Measurements from ENCODE around the gene KRT79.
"Not testable (repeated sequence)": the region's sequence is repeated elsewhere in the genome, so short reads cannot be mapped to it uniquely, and the experiment has no call there.

KRT79 gene

DNA sequence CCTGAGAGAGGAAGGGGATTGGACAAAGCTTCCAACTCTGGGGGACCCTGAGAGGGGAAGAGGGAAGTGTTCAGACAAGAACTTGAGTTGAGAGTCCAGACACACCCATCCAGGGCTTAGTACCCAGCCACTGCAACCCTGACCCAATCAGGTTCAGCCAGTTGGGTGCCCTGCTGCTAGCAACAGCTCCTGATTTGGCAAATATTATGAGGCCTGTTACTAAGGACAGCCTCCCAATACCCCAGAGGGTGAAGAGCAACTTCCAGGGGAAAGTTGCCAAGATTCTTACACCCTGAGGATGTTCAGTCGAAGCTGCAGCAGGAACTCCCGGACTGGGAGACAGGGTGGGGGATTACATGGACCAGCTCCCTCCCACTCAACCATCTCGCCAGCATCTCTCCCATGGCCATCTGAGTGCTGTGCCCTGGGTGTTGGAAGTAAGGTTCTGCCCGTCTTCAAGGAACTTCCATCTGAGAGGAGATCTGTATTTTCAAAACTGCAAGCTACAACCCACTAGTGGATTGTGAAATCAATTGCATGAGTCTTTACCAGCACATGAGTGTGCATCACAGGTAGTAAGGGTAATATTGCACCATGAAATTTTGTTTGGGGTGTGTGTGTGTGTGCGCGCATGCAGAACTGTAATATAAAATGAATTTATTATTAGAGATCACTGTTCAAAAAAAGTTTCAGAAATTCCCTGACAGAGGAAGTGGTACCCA, 26.2 kb upstream of the KRT79 start:
- no peak for DNase-seq (ENCODE audit: low spot score)

DNA sequence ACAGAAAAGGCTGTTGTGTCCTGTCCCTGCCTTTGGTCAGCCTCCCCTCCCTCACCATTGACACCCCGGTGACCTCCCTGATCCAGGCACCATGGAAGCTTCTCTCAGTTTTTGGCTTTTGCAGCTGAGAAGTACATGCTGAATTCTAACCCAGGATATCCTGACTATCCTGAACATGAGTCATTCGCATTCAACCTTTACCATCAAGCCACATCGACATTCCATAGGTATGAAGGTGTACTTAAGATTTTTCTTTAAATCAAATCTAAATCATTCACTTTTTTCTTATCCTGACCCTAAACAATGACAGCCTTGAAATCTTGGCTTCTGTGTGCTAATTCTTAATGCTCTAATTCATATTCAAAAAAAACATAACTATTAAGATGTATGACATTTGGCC, 23.4 kb upstream of the KRT79 start:
- no peak for DNase-seq (ENCODE audit: low spot score)

DNA sequence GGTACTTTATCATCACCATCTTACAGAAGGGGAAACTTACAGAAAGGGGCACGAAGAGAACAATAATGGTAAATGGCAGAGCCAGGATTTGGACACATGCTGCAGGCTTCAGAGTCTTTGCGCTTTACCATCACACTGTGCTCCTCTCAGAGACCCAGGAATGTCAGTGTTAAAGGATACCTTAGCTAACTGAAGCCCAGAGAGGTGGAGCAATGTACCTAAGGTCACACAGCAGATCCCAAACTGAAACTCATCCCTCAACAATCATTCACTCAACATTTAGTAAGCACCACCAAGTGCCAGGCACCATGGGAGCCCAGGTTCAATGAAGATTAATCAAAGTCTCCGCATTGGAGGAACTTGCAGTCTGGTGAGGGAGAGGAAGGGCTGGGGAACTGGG, 22.7 kb upstream of the KRT79 start:
- DNase-seq (ENCODE audit: low spot score) = no peak

DNA sequence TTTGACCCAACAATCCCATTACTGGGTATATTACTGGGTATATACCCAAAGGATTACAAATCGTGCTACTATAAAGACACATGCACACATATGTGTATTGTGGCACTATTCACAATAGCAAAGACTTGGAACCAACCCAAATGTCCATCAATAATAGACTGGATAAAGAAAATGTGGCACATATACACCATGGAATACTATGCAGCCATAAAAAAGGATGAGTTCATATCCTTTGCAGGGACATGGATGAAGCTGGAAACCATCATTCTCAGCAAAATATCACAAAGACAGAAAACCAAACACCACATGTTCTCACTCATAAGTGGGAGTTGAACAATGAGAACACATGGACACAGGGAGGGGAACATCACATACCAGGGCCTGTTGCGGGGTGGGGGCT, 22.0 kb upstream of the KRT79 start:
- not testable (repeated sequence) for DNase-seq (ENCODE audit: low spot score)

DNA sequence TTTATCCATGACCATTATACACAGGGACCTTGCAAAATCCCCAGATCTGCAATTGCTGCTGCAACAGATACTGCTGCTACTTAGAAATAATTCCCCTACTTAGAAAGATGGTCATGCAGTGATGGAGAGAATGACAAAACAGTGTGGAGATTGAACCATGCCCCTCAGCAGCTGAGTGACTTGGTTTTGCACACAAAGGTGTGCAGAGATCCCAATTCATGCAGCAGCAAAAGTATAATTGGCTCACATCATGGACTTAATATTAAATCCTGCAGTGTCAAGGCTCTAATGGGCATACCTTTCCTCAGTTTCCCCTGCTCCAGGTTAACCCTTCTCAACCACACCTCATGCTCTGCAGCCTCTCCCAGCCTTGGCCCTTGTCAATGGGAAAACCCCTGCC, 17.7 kb upstream of the KRT79 start:
- no peak for DNase-seq (ENCODE audit: low spot score)

- DNase-seq (ENCODE audit: low spot score) = no peak
Measured at GRCh38 chr12:52850681-52851080, 16.6 kb upstream of the KRT79 start.

GRCh38 chr12:52849511-52849910, 15.4 kb upstream of the KRT79 start:
- no peak for DNase-seq (ENCODE audit: low spot score)

GRCh38 chr12:52848661-52849255, 14.6 kb upstream of the KRT79 start, which contains the start of gene KRT78:
KRT78 (minus strand) TSS chr12:52848994; CDS start chr12:52848930, 64 bp downstream.
- no peak for DNase-seq (ENCODE audit: low spot score)

DNA sequence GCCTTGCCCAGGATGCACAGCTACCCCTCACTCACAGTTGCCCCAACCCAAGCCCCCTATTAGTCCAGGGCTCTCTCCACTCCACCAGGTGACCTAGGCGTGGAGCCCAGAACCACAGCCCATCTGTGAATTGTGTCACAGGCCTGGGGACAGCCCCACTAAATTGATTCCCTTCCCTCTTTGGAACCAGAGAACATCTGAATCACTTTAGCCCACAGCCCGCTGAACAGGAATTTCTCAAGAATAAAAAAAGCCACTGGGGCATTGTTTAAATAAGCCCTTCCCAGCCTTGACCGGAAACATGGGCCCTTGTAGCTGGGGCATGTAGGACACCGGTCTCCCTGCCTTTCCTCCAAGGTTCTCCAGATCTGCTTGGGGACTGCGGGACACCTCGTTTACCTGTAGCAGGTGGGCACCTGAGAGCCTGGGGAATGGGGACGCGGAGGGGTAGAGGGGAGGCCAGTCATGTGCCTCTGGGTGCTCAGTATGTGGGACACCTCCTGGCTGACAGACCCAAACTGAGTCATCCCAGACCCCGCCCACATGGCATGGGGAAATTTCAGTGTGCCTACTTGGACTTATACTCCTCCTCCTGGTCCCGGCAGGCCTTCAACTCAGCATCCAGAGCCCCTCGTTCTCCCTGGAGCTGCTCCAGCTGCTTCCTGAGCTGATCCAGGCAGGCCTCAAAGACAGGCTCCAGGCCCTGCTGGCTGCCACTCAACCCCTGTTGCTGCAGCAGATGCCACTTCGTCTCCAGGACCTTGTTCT, 13.4 kb upstream of the KRT79 start:
- peak; percentile 49 for DNase-seq (ENCODE audit: low spot score)

GRCh38 chr12:52846356-52846970, 12.4 kb upstream of the KRT79 start:
- DNase-seq (ENCODE audit: low spot score) = no peak

GRCh38 chr12:52845946-52846345, 11.8 kb upstream of the KRT79 start:
- no peak for DNase-seq (ENCODE audit: low spot score)

DNA sequence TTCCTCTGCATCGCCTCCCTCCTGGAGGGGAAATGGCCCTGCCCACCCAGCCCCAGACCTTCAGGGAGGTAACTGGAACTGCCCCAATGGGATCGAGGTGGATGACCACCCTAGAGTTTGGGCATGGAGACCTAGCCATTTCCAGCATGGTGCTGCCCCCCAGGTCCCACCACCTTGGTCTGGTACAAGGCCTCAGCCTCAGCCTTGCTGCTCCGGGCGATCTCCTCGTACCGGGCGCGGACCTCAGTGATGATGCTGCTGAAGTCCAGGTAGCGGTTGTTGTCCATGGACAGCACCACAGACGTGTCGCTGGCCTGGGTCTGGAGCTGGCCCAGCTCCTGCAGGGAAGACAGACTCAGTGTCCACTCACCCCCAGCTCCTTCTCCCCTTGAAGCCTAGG, 10.3 kb upstream of the KRT79 start:
- DNase-seq (ENCODE audit: low spot score) = no peak

- DNase-seq (ENCODE audit: low spot score) = no peak
Measured at GRCh38 chr12:52839436-52840105, 5.5 kb upstream of the KRT79 start.

DNA sequence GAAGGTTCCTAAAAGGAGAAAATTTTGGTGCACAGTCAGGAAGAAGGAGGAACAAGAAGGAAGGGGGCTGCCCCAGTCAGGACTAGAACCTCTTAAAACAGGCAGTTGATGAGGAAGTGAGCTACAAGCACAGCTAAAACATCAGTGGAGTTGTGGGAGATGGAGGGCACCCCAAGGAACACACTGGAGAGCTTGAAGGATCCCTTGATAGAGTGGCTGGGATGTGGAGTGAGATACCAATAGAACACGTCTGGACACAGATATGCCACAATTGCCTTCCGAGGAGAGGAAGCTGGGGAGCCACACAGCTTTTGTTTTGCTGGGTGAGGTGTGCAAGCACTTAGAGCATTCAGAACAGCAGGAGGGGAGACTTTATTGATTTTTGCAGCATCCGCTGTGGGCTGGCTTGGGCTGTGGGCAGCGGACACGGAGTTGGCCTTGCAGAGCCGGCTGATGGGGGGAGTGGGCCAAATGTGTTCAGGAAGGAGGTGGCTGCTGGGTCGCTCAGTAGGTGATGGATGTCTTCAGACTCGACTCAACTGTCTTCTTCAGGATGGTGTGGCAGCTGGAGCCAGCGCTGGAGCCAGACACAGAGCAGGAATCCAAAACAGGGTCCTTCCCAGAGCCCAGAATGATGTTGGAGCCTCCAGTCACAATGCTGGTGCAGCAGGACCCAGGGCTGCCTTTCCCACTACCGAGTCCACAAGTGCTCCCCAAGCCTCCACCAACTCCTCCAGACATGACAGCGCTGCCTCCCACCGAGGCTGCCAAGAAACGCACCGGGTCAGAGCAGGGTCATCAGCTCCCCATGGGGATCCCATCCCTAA, 4.7 kb upstream of the KRT79 start:
- no peak for DNase-seq (ENCODE audit: low spot score)

DNA sequence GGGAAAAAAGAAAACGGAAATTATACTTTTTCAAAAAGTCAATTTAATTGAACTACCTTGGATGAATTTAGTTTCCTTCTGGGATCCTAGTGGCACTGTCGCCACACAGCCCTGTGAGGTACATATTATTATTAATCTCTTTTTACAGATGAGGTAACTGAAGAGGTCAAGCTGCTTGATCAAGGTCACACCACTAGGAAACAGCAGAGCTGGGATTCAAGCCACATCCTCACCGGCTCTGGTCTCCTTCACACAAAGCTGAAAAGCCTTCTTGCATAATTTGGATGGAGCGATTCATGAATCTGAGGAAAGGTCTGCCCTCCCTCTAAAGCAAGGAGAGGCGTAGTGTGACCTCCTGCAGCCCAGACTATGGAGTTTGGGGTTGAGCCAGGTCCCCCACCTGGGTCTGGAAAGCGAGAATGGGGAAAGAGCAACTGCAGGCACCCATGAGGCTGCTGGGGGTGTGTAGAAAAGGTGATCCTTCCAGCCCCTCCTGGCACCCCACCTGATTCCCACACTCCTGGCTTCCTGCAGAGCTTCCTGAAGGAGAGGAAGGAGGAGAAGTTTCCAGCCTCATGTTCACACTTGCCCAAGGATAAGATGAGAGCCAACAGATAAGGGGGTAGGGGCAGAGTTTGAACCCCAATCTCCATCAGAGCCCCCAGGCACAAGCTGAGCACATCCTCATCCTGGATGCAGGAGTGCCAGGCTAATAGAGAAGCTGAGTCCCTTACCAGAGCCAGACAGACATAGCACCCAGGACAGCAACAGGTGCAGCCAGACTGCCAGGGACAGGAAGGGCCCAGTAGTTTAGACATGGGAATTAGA, 3.9 kb upstream of the KRT79 start:
- no peak for DNase-seq (ENCODE audit: low spot score)

DNA sequence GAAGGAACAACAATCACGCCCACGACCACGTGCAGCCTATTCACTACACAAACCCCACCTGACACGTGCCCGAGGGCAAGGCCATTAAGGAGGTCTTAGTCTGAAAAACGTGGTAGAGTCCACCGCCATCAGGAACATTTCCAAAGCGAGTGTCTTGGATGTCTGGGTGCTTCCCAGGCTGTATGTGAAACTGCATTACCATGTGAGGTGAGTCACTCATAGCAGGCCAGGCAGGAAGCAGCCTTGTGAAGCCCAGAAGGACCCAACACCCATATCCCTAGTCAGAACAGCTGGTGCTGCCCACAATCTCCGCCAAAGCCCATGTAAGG, 3.3 kb upstream of the KRT79 start:
- DNase-seq (ENCODE audit: low spot score) = peak; percentile 82

DNA sequence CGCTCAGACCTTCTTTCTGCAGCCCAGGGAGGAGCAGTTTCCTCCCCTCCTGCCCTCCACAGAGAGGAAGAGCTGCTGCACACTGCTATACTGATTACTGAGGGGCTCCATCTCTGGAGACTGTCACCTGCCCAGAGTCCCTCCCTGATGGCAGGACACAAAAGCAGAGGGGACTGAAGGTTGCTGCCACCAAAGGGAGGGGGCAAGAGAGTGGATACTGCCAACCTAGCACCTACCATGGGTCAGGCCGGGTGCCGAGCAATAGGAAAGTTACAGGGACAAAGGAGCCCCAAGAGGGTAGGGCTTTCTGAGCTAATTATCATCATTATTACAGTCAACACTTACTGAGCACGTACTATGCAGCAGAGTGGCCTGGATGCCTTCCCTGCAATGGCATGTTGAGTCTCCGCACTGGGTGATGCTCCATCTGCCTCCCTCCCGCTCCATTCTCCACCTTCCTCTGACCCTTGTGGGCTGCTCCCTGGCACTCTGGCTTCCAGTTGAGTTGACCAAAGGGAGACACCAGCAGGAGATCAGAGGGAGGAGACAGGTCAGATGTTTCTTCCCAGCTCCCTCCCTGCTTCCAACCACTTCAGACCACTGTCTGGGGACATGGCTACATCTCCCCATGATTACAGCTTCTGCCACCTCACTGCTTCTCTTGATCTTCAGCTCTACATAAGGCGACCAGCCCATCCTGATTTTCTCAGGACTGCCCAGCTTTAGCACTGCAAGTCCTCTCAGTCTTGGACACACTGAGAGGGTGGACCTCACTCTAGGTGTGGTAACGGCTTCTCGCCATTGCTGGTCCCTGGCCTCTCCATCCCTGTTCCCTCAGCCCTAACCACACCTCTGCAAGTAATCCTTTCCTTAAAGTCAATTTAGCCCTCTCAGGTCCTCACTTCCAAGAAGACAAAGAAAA, 2.6 kb upstream of the KRT79 start:
- DNase-seq (ENCODE audit: low spot score) = no peak

GRCh38 chr12:52836042-52836466, 1.9 kb upstream of the KRT79 start:
- DNase-seq (ENCODE audit: low spot score) = peak; percentile 75

- DNase-seq (ENCODE audit: low spot score) = no peak
Measured at GRCh38 chr12:52835271-52836041, 1.3 kb upstream of the KRT79 start.

Measured in AG20443 (cell line).